ENCODE results near the gene NCOA7. TPM values are rescaled to one million over a fixed set of nuclear protein-coding genes. Genes with fewer than 3 reads are reported as not detected.

NCOA7 gene
- total and polyA plus RNA-seq, 9 of the 15 experiments (the other 6 are each of a cell fraction or from before 2014, with no cell fraction given), result 5.8 to 14.6 (median 9.3) TPM

- TF ChIP-seq ZNF830 (CRISPR knock-in tag; IDR thresholded peaks at IDR 0.05) (no peak), EZH2 (IDR thresholded peaks at IDR 0.05; ENCODE audit: borderline replicate concordance, low read depth, low read length) (no peak), ZNF695 (CRISPR knock-in tag; IDR thresholded peaks at IDR 0.05) (no peak), CC2D1A (IDR thresholded peaks at IDR 0.05) (no peak)
- TF ChIP-seq, protein P1, sequence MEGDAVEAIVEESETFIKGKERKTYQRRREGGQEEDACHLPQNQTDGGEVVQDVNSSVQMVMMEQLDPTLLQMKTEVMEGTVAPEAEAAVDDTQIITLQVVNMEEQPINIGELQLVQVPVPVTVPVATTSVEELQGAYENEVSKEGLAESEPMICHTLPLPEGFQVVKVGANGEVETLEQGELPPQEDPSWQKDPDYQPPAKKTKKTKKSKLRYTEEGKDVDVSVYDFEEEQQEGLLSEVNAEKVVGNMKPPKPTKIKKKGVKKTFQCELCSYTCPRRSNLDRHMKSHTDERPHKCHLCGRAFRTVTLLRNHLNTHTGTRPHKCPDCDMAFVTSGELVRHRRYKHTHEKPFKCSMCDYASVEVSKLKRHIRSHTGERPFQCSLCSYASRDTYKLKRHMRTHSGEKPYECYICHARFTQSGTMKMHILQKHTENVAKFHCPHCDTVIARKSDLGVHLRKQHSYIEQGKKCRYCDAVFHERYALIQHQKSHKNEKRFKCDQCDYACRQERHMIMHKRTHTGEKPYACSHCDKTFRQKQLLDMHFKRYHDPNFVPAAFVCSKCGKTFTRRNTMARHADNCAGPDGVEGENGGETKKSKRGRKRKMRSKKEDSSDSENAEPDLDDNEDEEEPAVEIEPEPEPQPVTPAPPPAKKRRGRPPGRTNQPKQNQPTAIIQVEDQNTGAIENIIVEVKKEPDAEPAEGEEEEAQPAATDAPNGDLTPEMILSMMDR (IDR thresholded peaks at IDR 0.05 in 2 of 3, conservative IDR thresholded peaks at IDR 0.05 in 1 of 3; ENCODE audit: insufficient read depth in 2 of 3, low read depth in 1 of 3, low read length in 3 of 3), result no peak
Observed at GRCh38 chr6:125792172-125792571, 1.4 kb downstream of the NCOA7 start (continued).

- no peaks in the 10 kb centered on the region for H4K20me1 ChIP-seq (replicated peaks; ENCODE audit: control insufficient read depth, insufficient read depth, low read length)
- no peak for FAIRE-seq
- peaks cover 17 to 18% of the 10 kb centered on the region in 2 experiments for H3K4me1 ChIP-seq (replicated peaks in 1 of 2; ENCODE audit: control insufficient read depth in 2 of 2, insufficient read depth in 2 of 2, low read length in 2 of 2)
- TF ChIP-seq ZNF512 (tag; IDR thresholded peaks at IDR 0.05), result 0 out of 2 replicates have a peak, but pooled peaks have one; percentile 17
- no peak for TF ChIP-seq ETV1 (tag; conservative IDR thresholded peaks at IDR 0.05; ENCODE audit: low read depth)
- TF ChIP-seq POLR2H (tag; IDR thresholded peaks at IDR 0.05; ENCODE audit: low read depth), result 0 out of 2 replicates have a peak, but pooled peaks have one; percentile 19
- no peak for TF ChIP-seq POLR2A (conservative IDR thresholded peaks at IDR 0.05)
- in situ Hi-C loops (cut with MboI) (no loop called here), intact Hi-C loops (cut with micrococcal nuclease) (no loop called here)
- peaks cover 2% of the 10 kb centered on the region; the same call in 2 of the 3 replicates for H3K36me3 ChIP-seq (ENCODE audit: control insufficient read depth, insufficient read depth, low read length)
- ChIA-PET POLR2A (interaction anchor here (0.6 to 2.7 kb wide), 2 partner anchors 9 to 12 kb away, joined by 3 to 8 read pairs; no protein-coding TSS in a partner anchor), CTCF (ENCODE audit: low intra/inter-chr PET ratio) (interaction anchor here (0.6 to 0.7 kb wide), 2 partner anchors 30 to 628 kb away, joined by 3 read pairs; no protein-coding TSS in a partner anchor)
- H3K4me3 ChIP-seq, result no peak overlapping the region
- peaks cover 31% of the 10 kb centered on the region for H3K79me2 ChIP-seq (ENCODE audit: control insufficient read depth, insufficient read depth, low read length)
- no peak for ATAC-seq
- H3K4me2 ChIP-seq (ENCODE audit: insufficient read depth, low read length), result no peak overlapping the region
- DNase-seq (ENCODE audit: extremely low read depth in 1 of 4, low spot score in 3 of 4), result no peak
- H3K27ac ChIP-seq (ENCODE audit: extremely low read depth, low read depth, low read length), result no peak overlapping the region
- no peak overlapping the region for H3K9ac ChIP-seq (ENCODE audit: insufficient read depth in 1 of 2, low read depth in 2 of 2, low read length in 2 of 2)
- BruUV-seq (replicated peaks), result no TSS peak
- no peak overlapping the region for H2AFZ ChIP-seq (ENCODE audit: low read depth, low read length)
- H3K27me3 ChIP-seq (ENCODE audit: control insufficient read depth in 2 of 2, insufficient read depth in 2 of 2, low read length in 2 of 2), result no peaks in the 10 kb centered on the region
- H3K9me1 ChIP-seq (ENCODE audit: control insufficient read depth, insufficient read depth, low read length), result peaks cover 3% of the 10 kb centered on the region
- no peaks in the 10 kb centered on the region for H3K9me3 ChIP-seq (replicated peaks; ENCODE audit: control insufficient read depth, insufficient read depth, low read depth, low read length)
Observed at GRCh38 chr6:125792680-125793079, 1.9 kb downstream of the NCOA7 start.
